Measurements from ENCODE around the gene ANGPTL2. TPM values are rescaled to one million over a fixed set of nuclear protein-coding genes. Genes with fewer than 3 reads are reported as not detected.

ANGPTL2 gene
- total RNA-seq, 1 experiment from 2014 or later: 5.1 TPM

DNA sequence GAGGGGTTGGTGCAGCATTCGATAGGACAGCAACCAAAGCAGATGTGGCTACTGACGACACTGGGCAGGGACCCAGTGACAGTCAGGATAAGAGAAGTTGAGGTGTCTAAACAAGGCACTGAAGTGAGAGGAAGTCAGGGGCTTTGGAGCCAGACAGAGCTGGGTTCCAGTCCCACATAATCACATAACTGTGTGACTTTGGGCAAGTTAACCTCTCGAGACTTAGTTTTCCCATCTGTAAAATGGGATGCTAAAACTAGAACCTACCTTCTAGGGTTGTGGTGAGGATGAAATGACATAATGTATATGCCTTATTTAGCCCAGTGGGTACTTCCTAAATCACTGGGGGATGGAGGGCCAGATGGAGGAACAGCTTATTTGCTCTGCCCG, 3.1 kb downstream of the ANGPTL2 start:
- H3K79me1 ChIP-seq (ENCODE audit: insufficient read depth, low read depth, low read length, poor library complexity, severe bottlenecking): no peaks in the 10 kb centered on the region
- Mint-ChIP-seq H3K4me1 (peaks cover 40 to 44% of the 10 kb centered on the region in 2 experiments), H3K27me3 (ENCODE audit: low read depth) (peaks cover 8% of the 10 kb centered on the region), H3K27ac (no peak overlapping the region), H3K9me3 (no peaks in the 10 kb centered on the region), H3K4me3 (no peak overlapping the region), H3K36me3 (ENCODE audit: insufficient read depth in 1 of 3, low read depth in 3 of 3) (peaks cover 0 to 15% (median 0%) of the 10 kb centered on the region in 3 experiments; a peak in 4 of 7 replicates)
- no peak overlapping the region for H2AK5ac ChIP-seq (ENCODE audit: insufficient read length, low read length)
- H3T11ph ChIP-seq (ENCODE audit: low read length): no peak overlapping the region
- no peak overlapping the region for H2AFZ ChIP-seq (ENCODE audit: low read length)
- no peaks in the 10 kb centered on the region for H3K9me3 ChIP-seq (ENCODE audit: control insufficient read depth, low read depth, low read length)
- no peak overlapping the region for H2BK20ac ChIP-seq (ENCODE audit: low read depth, low read length, poor library complexity, severe bottlenecking)
- no peak overlapping the region for H2BK120ac ChIP-seq (ENCODE audit: low read depth, low read length, poor library complexity, severe bottlenecking)
- H3K23ac ChIP-seq (ENCODE audit: insufficient read length, low read depth, low read length): no peak overlapping the region
- H3K56ac ChIP-seq (ENCODE audit: insufficient read length, low read depth, low read length): no peak overlapping the region
- H3K4me2 ChIP-seq (ENCODE audit: insufficient read depth, insufficient read length, low read length): no peak overlapping the region
- no peak overlapping the region for H4K8ac ChIP-seq (replicated peaks; ENCODE audit: insufficient read length, low read depth, low read length)
- peaks cover 10% of the 10 kb centered on the region for H3K23me2 ChIP-seq (ENCODE audit: insufficient read length, low read depth, low read length, poor library complexity, severe bottlenecking)
- H3K14ac ChIP-seq (ENCODE audit: insufficient read depth, low read length): no peak overlapping the region
- H4K5ac ChIP-seq (ENCODE audit: insufficient read length, low read depth, low read length): no peak overlapping the region
- no peaks in the 10 kb centered on the region; the same call in 1 of the 2 replicates for H3K4me1 ChIP-seq (ENCODE audit: insufficient read depth, low read length)
- no peak for DNase-seq
- no peaks in the 10 kb centered on the region for H3K27me3 ChIP-seq (ENCODE audit: insufficient read depth, low read length)
- no peak overlapping the region for H3K27ac ChIP-seq (ENCODE audit: insufficient read length, low read depth, low read length)
- H4K20me1 ChIP-seq (ENCODE audit: control insufficient read depth, insufficient read depth, insufficient read length): no peaks in the 10 kb centered on the region
- no peak overlapping the region for H3K18ac ChIP-seq (ENCODE audit: insufficient read length, low read depth, low read length)
- no peak overlapping the region for H2BK12ac ChIP-seq (ENCODE audit: insufficient read length, low read depth, low read length)
- H3K9ac ChIP-seq (ENCODE audit: extremely low read depth, insufficient read length, low read length): no peak overlapping the region
- H2BK15ac ChIP-seq (ENCODE audit: low read depth, low read length): no peak overlapping the region
- no peaks in the 10 kb centered on the region for H3K79me2 ChIP-seq (ENCODE audit: insufficient read depth, low read length)
- WGBS (ENCODE audit: extremely low coverage, insufficient read length, low lambda C conversion rate): no CpG with 5 or more reads among the region's 4 CpGs
- TF ChIP-seq, protein P1, sequence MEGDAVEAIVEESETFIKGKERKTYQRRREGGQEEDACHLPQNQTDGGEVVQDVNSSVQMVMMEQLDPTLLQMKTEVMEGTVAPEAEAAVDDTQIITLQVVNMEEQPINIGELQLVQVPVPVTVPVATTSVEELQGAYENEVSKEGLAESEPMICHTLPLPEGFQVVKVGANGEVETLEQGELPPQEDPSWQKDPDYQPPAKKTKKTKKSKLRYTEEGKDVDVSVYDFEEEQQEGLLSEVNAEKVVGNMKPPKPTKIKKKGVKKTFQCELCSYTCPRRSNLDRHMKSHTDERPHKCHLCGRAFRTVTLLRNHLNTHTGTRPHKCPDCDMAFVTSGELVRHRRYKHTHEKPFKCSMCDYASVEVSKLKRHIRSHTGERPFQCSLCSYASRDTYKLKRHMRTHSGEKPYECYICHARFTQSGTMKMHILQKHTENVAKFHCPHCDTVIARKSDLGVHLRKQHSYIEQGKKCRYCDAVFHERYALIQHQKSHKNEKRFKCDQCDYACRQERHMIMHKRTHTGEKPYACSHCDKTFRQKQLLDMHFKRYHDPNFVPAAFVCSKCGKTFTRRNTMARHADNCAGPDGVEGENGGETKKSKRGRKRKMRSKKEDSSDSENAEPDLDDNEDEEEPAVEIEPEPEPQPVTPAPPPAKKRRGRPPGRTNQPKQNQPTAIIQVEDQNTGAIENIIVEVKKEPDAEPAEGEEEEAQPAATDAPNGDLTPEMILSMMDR (conservative IDR thresholded peaks at IDR 0.05): no peak
- no peak overlapping the region for H2BK5ac ChIP-seq (ENCODE audit: insufficient read length, low read length)
- no peak overlapping the region for H3K4ac ChIP-seq (ENCODE audit: low read depth, low read length)
- H4K91ac ChIP-seq (ENCODE audit: insufficient read length, low read depth, low read length): no peak overlapping the region
